ENCODE measurements around the gene VIM.

VIM gene

GRCh38 chr10:17214526-17214925, 13.5 kb upstream of the VIM start:
- no peaks in the 10 kb centered on the region for H3K27me3 ChIP-seq (ENCODE audit: insufficient read depth, low read length)
- no peaks in the 10 kb centered on the region for H3K4me1 ChIP-seq (ENCODE audit: insufficient read depth, low read length, severe bottlenecking)
- H3F3A ChIP-seq (ENCODE audit: insufficient read depth, low read length) = no peaks in the 10 kb centered on the region
- H2AFZ ChIP-seq (ENCODE audit: low read length) = no peak overlapping the region
- no peaks in the 10 kb centered on the region for H3K79me2 ChIP-seq (ENCODE audit: insufficient read depth, low read length)
- no peak overlapping the region for H3K4me2 ChIP-seq (ENCODE audit: low read length)
- H3K9ac ChIP-seq (ENCODE audit: low read length) = no peak overlapping the region
- no peak overlapping the region for H3K27ac ChIP-seq (ENCODE audit: low read depth, low read length, poor library complexity, severe bottlenecking)
- no peak overlapping the region for H3K4me3 ChIP-seq (ENCODE audit: low read depth, low read length, poor library complexity, severe bottlenecking)
- no peak for TF ChIP-seq CTCF (IDR thresholded peaks at IDR 0.05; ENCODE audit: low read length)
- TF ChIP-seq EZH2 (IDR thresholded peaks at IDR 0.05; ENCODE audit: borderline replicate concordance, low read length) = no peak
- no peaks in the 10 kb centered on the region for H3K36me3 ChIP-seq (ENCODE audit: insufficient read depth, low read length)
- H4K20me1 ChIP-seq (ENCODE audit: insufficient read depth, low read length) = no peaks in the 10 kb centered on the region
- H3K9me3 ChIP-seq (ENCODE audit: low read length) = no peaks in the 10 kb centered on the region
- no peaks in the 10 kb centered on the region for H3K9me2 ChIP-seq (ENCODE audit: low read depth, low read length)

GRCh38 chr10:17214971-17215781, 12.9 kb upstream of the VIM start:
- Histone ChIP-seq H3K9ac (ENCODE audit: low read length) (no peak overlapping the region), H3K36me3 (ENCODE audit: insufficient read depth, low read length) (no peaks in the 10 kb centered on the region), H3K79me2 (ENCODE audit: insufficient read depth, low read length) (no peaks in the 10 kb centered on the region), H3K9me2 (ENCODE audit: low read depth, low read length) (no peaks in the 10 kb centered on the region), H3K4me2 (ENCODE audit: low read length) (no peak overlapping the region), H2AFZ (ENCODE audit: low read length) (no peak overlapping the region), H3K27ac (ENCODE audit: low read depth, low read length, poor library complexity, severe bottlenecking) (no peak overlapping the region), H3F3A (ENCODE audit: insufficient read depth, low read length) (no peaks in the 10 kb centered on the region), H3K4me1 (ENCODE audit: insufficient read depth, low read length, severe bottlenecking) (no peaks in the 10 kb centered on the region), H4K20me1 (ENCODE audit: insufficient read depth, low read length) (no peaks in the 10 kb centered on the region), H3K27me3 (ENCODE audit: insufficient read depth, low read length) (no peaks in the 10 kb centered on the region), H3K9me3 (ENCODE audit: low read length) (no peaks in the 10 kb centered on the region), H3K4me3 (ENCODE audit: low read depth, low read length, poor library complexity, severe bottlenecking) (no peak overlapping the region)
- TF ChIP-seq CTCF (IDR thresholded peaks at IDR 0.05; ENCODE audit: low read length) (no peak), EZH2 (IDR thresholded peaks at IDR 0.05; ENCODE audit: borderline replicate concordance, low read length) (no peak)

- Histone ChIP-seq H4K20me1 (ENCODE audit: insufficient read depth, low read length) (no peaks in the 10 kb centered on the region), H3K79me2 (ENCODE audit: insufficient read depth, low read length) (no peaks in the 10 kb centered on the region), H3K36me3 (ENCODE audit: insufficient read depth, low read length) (no peaks in the 10 kb centered on the region), H3K9ac (ENCODE audit: low read length) (no peak overlapping the region), H2AFZ (ENCODE audit: low read length) (no peak overlapping the region), H3K9me2 (ENCODE audit: low read depth, low read length) (no peaks in the 10 kb centered on the region), H3F3A (ENCODE audit: insufficient read depth, low read length) (no peaks in the 10 kb centered on the region), H3K4me3 (ENCODE audit: low read depth, low read length, poor library complexity, severe bottlenecking) (no peak overlapping the region), H3K27me3 (ENCODE audit: insufficient read depth, low read length) (no peaks in the 10 kb centered on the region), H3K4me2 (ENCODE audit: low read length) (no peak overlapping the region), H3K9me3 (ENCODE audit: low read length) (no peaks in the 10 kb centered on the region), H3K27ac (ENCODE audit: low read depth, low read length, poor library complexity, severe bottlenecking) (no peak overlapping the region), H3K4me1 (ENCODE audit: insufficient read depth, low read length, severe bottlenecking) (no peaks in the 10 kb centered on the region)
- TF ChIP-seq CTCF (IDR thresholded peaks at IDR 0.05; ENCODE audit: low read length) (no peak), EZH2 (IDR thresholded peaks at IDR 0.05; ENCODE audit: borderline replicate concordance, low read length) (no peak)
Measured at GRCh38 chr10:17215782-17216122, 12.3 kb upstream of the VIM start.
